ENCODE measurements around the gene ATXN7L1. TPM values are rescaled to one million over a fixed set of nuclear protein-coding genes. Genes with fewer than 3 reads are reported as not detected.

ATXN7L1 gene
- total RNA-seq, 1 experiment from 2014 or later: 38.5 TPM

DNA sequence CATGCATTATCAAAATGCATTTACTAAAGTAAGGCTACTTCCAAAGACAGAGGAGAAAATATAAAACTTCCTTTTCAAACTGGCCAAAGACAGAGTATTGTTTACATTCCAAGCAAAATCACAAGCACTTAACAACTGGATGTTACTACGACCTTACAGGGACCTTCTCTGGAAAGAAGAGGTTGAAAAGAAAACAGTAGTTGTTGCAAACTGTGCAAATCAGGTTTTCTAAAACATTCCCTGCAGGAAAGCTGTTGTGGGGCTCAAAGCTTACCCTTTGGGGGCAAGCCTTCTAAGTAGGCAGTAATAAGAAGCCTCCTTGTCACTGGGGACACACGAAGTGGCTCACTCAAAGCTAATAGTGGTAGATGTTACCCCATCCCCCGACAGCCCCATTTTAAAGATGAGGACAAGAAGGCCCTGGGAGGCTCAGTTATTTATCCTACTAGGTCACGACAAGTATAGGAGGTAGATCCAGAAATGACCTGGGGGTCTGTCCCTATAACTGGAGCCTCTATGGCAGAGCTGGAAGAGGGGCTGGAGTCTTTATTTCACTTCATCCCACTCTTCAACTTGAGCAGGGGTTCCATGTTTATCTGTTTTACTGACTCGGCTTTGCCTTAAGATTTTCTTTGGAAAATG, 46.6 kb downstream of the ATXN7L1 start:
- POLR2A ChIA-PET: no interaction called here
- Mint-ChIP-seq H3K4me3 (no peak overlapping the region), H3K27ac (no peak overlapping the region), H3K4me1 (peaks cover 54% of the 10 kb centered on the region), H3K36me3 (peaks cover 5% of the 10 kb centered on the region; the same call in 1 of the 2 replicates), H3K27me3 (ENCODE audit: low read depth) (no peaks in the 10 kb centered on the region), H3K9me3 (no peaks in the 10 kb centered on the region)
- ATAC-seq (no peak), DNase-seq (ENCODE audit: low spot score) (no peak)
- CTCF ChIA-PET: interaction anchor here (1.2 to 1.4 kb wide), 2 partner anchors 65 to 173 kb away, joined by 3 read pairs; no protein-coding TSS in a partner anchor
- TF ChIP-seq ELF4 (CRISPR knock-in tag; IDR thresholded peaks at IDR 0.05; ENCODE audit: low read depth) (no peak), MXD4 (CRISPR knock-in tag; IDR thresholded peaks at IDR 0.05; ENCODE audit: borderline replicate concordance) (no peak), ZNF423 (CRISPR knock-in tag; IDR thresholded peaks at IDR 0.05) (no peak), TP53 (CRISPR knock-in tag; IDR thresholded peaks at IDR 0.05) (no peak), GTF2I (CRISPR knock-in tag; conservative IDR thresholded peaks at IDR 0.05) (no peak), ZBTB21 (CRISPR knock-in tag; IDR thresholded peaks at IDR 0.05; ENCODE audit: borderline replicate concordance) (no peak), CREM (CRISPR knock-in tag; IDR thresholded peaks at IDR 0.05) (no peak), TEAD1 (CRISPR knock-in tag; IDR thresholded peaks at IDR 0.05) (no peak)
- TF ChIP-seq, protein P1, sequence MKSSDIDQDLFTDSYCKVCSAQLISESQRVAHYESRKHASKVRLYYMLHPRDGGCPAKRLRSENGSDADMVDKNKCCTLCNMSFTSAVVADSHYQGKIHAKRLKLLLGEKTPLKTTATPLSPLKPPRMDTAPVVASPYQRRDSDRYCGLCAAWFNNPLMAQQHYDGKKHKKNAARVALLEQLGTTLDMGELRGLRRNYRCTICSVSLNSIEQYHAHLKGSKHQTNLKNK (CRISPR knock-in tag; IDR thresholded peaks at IDR 0.05): no peak
- TF ChIP-seq, protein P2, sequence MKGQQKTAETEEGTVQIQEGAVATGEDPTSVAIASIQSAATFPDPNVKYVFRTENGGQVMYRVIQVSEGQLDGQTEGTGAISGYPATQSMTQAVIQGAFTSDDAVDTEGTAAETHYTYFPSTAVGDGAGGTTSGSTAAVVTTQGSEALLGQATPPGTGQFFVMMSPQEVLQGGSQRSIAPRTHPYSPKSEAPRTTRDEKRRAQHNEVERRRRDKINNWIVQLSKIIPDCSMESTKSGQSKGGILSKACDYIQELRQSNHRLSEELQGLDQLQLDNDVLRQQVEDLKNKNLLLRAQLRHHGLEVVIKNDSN (CRISPR knock-in tag; IDR thresholded peaks at IDR 0.05): no peak
- TF ChIP-seq, protein P3, sequence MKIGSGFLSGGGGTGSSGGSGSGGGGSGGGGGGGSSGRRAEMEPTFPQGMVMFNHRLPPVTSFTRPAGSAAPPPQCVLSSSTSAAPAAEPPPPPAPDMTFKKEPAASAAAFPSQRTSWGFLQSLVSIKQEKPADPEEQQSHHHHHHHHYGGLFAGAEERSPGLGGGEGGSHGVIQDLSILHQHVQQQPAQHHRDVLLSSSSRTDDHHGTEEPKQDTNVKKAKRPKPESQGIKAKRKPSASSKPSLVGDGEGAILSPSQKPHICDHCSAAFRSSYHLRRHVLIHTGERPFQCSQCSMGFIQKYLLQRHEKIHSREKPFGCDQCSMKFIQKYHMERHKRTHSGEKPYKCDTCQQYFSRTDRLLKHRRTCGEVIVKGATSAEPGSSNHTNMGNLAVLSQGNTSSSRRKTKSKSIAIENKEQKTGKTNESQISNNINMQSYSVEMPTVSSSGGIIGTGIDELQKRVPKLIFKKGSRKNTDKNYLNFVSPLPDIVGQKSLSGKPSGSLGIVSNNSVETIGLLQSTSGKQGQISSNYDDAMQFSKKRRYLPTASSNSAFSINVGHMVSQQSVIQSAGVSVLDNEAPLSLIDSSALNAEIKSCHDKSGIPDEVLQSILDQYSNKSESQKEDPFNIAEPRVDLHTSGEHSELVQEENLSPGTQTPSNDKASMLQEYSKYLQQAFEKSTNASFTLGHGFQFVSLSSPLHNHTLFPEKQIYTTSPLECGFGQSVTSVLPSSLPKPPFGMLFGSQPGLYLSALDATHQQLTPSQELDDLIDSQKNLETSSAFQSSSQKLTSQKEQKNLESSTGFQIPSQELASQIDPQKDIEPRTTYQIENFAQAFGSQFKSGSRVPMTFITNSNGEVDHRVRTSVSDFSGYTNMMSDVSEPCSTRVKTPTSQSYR (CRISPR knock-in tag; IDR thresholded peaks at IDR 0.05): no peak

DNA sequence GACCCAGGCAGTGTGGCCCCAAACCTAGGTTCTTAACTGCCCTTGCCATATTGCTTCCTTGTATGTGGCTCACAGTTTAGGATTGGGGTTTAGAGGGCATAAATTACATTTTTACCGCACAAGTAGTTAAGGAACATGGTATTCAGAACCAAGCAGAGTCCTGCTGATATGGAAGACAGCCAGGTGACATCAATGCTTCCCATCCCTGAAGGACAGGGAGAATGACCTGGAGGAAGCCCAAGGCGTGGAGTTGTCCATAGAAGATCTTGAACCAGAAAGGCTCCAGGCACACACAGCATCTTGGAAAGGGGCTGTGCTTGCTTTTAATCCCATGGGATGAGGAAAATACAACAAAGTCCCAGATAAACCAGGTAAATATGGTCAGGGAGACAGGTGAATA, 48.3 kb downstream of the ATXN7L1 start:
- no peaks in the 10 kb centered on the region for H3K36me3 Mint-ChIP-seq
- ChIA-PET CTCF (no interaction called here), POLR2A (no interaction called here)
- no peak for ATAC-seq
- H3K4me3 Mint-ChIP-seq: no peak overlapping the region
- peaks cover 58% of the 10 kb centered on the region for H3K4me1 Mint-ChIP-seq
- no peak for DNase-seq (ENCODE audit: low spot score)
- no peaks in the 10 kb centered on the region for H3K27me3 Mint-ChIP-seq (ENCODE audit: low read depth)
- TF ChIP-seq, protein P4, sequence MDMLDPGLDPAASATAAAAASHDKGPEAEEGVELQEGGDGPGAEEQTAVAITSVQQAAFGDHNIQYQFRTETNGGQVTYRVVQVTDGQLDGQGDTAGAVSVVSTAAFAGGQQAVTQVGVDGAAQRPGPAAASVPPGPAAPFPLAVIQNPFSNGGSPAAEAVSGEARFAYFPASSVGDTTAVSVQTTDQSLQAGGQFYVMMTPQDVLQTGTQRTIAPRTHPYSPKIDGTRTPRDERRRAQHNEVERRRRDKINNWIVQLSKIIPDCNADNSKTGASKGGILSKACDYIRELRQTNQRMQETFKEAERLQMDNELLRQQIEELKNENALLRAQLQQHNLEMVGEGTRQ (CRISPR knock-in tag; IDR thresholded peaks at IDR 0.05): no peak
- TF ChIP-seq, protein P5, sequence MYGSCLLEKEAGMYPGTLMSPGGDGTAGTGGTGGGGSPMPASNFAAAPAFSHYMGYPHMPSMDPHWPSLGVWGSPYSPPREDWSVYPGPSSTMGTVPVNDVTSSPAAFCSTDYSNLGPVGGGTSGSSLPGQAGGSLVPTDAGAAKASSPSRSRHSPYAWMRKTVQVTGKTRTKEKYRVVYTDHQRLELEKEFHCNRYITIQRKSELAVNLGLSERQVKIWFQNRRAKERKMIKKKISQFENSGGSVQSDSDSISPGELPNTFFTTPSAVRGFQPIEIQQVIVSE (CRISPR knock-in tag; IDR thresholded peaks at IDR 0.05; ENCODE audit: borderline replicate concordance): no peak
- TF ChIP-seq, protein P6, sequence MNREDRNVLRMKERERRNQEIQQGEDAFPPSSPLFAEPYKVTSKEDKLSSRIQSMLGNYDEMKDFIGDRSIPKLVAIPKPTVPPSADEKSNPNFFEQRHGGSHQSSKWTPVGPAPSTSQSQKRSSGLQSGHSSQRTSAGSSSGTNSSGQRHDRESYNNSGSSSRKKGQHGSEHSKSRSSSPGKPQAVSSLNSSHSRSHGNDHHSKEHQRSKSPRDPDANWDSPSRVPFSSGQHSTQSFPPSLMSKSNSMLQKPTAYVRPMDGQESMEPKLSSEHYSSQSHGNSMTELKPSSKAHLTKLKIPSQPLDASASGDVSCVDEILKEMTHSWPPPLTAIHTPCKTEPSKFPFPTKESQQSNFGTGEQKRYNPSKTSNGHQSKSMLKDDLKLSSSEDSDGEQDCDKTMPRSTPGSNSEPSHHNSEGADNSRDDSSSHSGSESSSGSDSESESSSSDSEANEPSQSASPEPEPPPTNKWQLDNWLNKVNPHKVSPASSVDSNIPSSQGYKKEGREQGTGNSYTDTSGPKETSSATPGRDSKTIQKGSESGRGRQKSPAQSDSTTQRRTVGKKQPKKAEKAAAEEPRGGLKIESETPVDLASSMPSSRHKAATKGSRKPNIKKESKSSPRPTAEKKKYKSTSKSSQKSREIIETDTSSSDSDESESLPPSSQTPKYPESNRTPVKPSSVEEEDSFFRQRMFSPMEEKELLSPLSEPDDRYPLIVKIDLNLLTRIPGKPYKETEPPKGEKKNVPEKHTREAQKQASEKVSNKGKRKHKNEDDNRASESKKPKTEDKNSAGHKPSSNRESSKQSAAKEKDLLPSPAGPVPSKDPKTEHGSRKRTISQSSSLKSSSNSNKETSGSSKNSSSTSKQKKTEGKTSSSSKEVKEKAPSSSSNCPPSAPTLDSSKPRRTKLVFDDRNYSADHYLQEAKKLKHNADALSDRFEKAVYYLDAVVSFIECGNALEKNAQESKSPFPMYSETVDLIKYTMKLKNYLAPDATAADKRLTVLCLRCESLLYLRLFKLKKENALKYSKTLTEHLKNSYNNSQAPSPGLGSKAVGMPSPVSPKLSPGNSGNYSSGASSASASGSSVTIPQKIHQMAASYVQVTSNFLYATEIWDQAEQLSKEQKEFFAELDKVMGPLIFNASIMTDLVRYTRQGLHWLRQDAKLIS (CRISPR knock-in tag; IDR thresholded peaks at IDR 0.05; ENCODE audit: borderline replicate concordance): no peak
- TF ChIP-seq RELA (CRISPR knock-in tag; IDR thresholded peaks at IDR 0.05; ENCODE audit: borderline replicate concordance) (no peak), GTF2I (CRISPR knock-in tag; conservative IDR thresholded peaks at IDR 0.05) (no peak), TCF7 (CRISPR knock-in tag; IDR thresholded peaks at IDR 0.05; ENCODE audit: low read depth) (no peak)
- H3K9me3 Mint-ChIP-seq: no peaks in the 10 kb centered on the region
- H3K27ac Mint-ChIP-seq: no peak overlapping the region
